Loucy (cell line): ENCODE measurements around the gene C5orf34.

ENCODE experiments used
- CTCF ChIP-seq: fragments of 200-600 bp; sonication (generic); conservative IDR thresholded peaks from 2 replicates; pipeline ENCODE4 v1.5.1; 2014; ENCODE audit warnings: mild to moderate bottlenecking, antibody characterized with exemption, low read length
- EZH2phosphoT487 ChIP-seq: fragments of 200-600 bp; IDR thresholded peaks from 2 replicates; pipeline ENCODE4 v1.6.1; 2018; ENCODE audit warnings: antibody characterized with exemption, mild to moderate bottlenecking, moderate library complexity, borderline replicate concordance

- TF ChIP-seq CTCF = no peak; the same call in 1 of the 2 replicates
- TF ChIP-seq EZH2phosphoT487 = no peak
These were observed 41.1 kb upstream of the C5orf34 start for GRCh38 chr5:43555895-43556606.
